ENCODE results near the gene DENND2A.
"Not testable (repeated sequence)": the region's sequence is repeated elsewhere in the genome, so short reads cannot be mapped to it uniquely, and the experiment has no call there.

The DENND2A gene

DNA sequence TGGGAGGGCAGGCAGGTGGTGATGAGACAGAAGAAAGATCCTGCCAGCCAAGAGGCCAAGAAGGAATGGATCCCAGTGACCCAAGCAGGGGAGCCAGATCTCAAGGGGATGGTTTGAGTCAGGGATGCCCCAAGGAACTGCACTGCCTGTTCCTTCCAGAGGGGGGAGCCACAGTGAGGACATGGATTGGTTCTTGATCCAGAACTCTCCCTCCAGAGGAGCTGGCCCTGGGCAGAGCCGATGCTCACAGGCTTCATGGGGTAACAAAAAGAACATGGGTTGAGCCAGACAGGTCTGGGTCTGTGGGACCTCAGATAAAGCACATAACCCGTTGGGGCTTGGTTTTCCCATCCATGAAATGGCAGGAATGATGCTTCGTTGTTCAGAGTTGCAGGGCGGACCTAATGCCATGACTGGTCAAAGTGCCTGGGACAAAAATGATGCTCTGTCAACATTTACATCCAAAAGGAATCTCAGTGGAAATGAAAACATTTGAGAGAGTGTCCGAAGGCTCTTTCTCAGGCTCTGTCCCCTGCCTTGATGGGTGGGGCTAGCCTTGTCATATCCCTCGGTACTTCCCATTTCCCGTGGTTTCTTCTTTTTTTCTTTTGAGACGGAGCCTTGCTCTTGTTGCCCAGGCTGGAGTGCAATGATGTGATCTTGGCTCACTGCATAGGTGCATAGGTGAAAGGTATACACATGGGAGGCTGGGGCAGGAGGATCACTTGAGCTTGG lies 4.7 kb upstream of the DENND2A start:
- H3K36me3 ChIP-seq (ENCODE audit: control insufficient read depth in 2 of 2, insufficient read depth in 2 of 2, low read length in 2 of 2): no peaks in the 10 kb centered on the region
- no peaks in the 10 kb centered on the region for H3K27me3 ChIP-seq (ENCODE audit: control insufficient read depth in 1 of 2, insufficient read depth in 2 of 2, low read length in 2 of 2)
- no peak overlapping the region for H3K9ac ChIP-seq (ENCODE audit: low read length in 2 of 2)
- no peak overlapping the region for H3K27ac ChIP-seq (ENCODE audit: low read length)
- peaks cover 11% of the 10 kb centered on the region for H3K4me1 ChIP-seq (ENCODE audit: control insufficient read depth, insufficient read depth, low read length)
- no peak overlapping the region for H3K4me3 ChIP-seq (ENCODE audit: low read length in 2 of 2)
- no peaks in the 10 kb centered on the region for H3K9me3 ChIP-seq (ENCODE audit: control insufficient read depth in 2 of 2, low read length in 2 of 2)

DNA sequence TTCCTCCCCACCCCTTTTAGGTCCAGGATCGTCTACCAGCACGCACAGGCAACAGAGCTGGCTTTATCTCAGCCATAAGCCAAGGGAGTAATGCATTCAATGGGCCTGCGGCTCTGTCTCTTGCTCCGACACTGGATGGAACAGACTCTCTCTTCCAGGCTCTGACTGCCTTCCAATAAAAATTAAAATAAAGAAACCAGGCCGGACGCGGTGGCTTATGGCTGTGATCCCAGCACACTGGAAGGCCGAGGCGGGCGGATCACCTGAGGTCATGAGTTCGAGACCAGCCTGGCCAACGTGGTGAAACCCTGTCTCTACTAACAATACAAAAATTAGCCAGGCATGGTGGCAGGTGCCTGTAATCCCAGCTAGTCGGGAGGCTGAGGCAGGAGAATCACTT lies 4.1 kb upstream of the DENND2A start:
- not testable (repeated sequence) for H3K27ac ChIP-seq (ENCODE audit: low read length); H3K4me3 ChIP-seq (ENCODE audit: low read length in 2 of 2); H3K36me3 ChIP-seq (ENCODE audit: control insufficient read depth in 2 of 2, insufficient read depth in 2 of 2, low read length in 2 of 2); H3K9ac ChIP-seq (ENCODE audit: low read length in 2 of 2); H3K9me3 ChIP-seq (ENCODE audit: control insufficient read depth in 2 of 2, low read length in 2 of 2); H3K27me3 ChIP-seq (ENCODE audit: control insufficient read depth in 1 of 2, insufficient read depth in 2 of 2, low read length in 2 of 2)
- H3K4me1 ChIP-seq (ENCODE audit: control insufficient read depth, insufficient read depth, low read length): peaks cover 15% of the 10 kb centered on the region

DNA sequence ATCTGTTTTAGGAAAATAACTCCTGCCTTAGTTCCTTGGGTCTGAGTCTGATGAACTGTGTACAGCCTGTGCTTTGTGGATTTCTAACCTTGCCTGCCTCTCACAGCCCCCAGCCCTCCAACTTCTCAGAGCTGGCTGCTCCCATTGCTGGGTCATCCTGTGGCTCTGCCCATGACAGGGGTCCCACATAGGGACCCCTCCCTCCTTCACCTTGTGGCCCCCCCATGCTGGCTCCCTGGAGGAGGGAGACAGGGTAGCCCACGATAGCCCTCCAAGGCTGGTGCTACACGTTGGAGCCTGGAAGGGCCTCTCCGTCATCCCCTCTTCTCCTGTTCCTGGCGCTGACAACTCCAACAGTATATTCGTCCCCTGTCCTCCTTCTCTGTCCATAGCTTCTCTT lies 2.8 kb upstream of the DENND2A start:
- no peaks in the 10 kb centered on the region for H3K36me3 ChIP-seq (ENCODE audit: control insufficient read depth in 2 of 2, insufficient read depth in 2 of 2, low read length in 2 of 2)
- H3K4me1 ChIP-seq (ENCODE audit: control insufficient read depth, insufficient read depth, low read length): peaks cover 27% of the 10 kb centered on the region
- H3K27me3 ChIP-seq (ENCODE audit: control insufficient read depth in 1 of 2, insufficient read depth in 2 of 2, low read length in 2 of 2): no peaks in the 10 kb centered on the region
- no peaks in the 10 kb centered on the region for H3K9me3 ChIP-seq (ENCODE audit: control insufficient read depth in 2 of 2, low read length in 2 of 2)
- H3K27ac ChIP-seq (ENCODE audit: low read length): no peak overlapping the region
- no peak overlapping the region for H3K4me3 ChIP-seq (ENCODE audit: low read length in 2 of 2)
- H3K9ac ChIP-seq (ENCODE audit: low read length in 2 of 2): no peak overlapping the region

- no peaks in the 10 kb centered on the region for H3K27me3 ChIP-seq (ENCODE audit: control insufficient read depth in 1 of 2, insufficient read depth in 2 of 2, low read length in 2 of 2)
- peak overlapping the region; percentile 59 to 81 for H3K4me3 ChIP-seq (ENCODE audit: low read length in 2 of 2)
- H3K9ac ChIP-seq (ENCODE audit: low read length in 2 of 2): peak overlapping the region; percentile 13 to 62
Measured at GRCh38 chr7:140641524-140642195, 1.0 kb upstream of the DENND2A start.

DNA sequence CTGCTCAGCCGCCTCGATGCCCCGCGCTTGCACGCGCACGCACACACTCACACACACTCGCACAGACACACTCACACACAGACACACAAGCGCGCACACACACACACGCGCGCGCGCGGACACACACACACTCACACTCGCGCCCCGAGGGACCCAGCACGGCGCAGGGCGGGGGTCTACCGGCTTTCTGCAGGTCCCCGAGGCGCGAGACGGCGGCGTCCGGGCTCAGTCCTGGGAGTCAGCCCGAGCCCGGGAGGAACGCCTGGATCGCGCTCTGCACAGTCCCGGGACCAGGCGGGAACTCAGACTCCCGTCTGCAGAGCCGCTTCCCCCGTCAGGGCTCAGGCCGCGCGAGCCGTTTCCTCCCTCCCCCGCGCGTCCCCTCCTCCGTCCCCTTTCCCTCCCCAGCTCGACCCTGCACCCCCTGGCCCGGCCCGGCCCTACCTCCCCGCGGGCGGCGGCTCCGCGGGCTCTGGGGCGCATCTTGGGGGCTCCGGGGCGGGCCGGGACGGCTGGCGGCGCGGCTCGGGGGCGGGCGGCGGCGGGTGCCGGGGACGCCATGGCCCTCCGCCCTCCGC lies 464 bp downstream of the DENND2A start:
- H3K27ac ChIP-seq (ENCODE audit: low read length): peak overlapping the region; percentile 58
- H3K4me1 ChIP-seq (ENCODE audit: control insufficient read depth, insufficient read depth, low read length): peaks cover 41% of the 10 kb centered on the region
- peak overlapping the region; percentile 36 to 63 for H3K9ac ChIP-seq (ENCODE audit: low read length in 2 of 2)

More at GRCh38 chr7:140641524-140642195, 1.0 kb upstream of the DENND2A start:
- Histone ChIP-seq H3K4me1 (ENCODE audit: control insufficient read depth, insufficient read depth, low read length) (peaks cover 38% of the 10 kb centered on the region), H3K36me3 (ENCODE audit: control insufficient read depth in 2 of 2, insufficient read depth in 2 of 2, low read length in 2 of 2) (no peaks in the 10 kb centered on the region), H3K9me3 (ENCODE audit: control insufficient read depth in 2 of 2, low read length in 2 of 2) (no peaks in the 10 kb centered on the region), H3K27ac (ENCODE audit: low read length) (peak overlapping the region; percentile 62)

GRCh38 chr7:140639366-140640053 lies 1.1 kb downstream of the DENND2A start:
- Histone ChIP-seq H3K9me3 (ENCODE audit: control insufficient read depth in 2 of 2, low read length in 2 of 2) (no peaks in the 10 kb centered on the region), H3K27ac (ENCODE audit: low read length) (peak overlapping the region; percentile 58), H3K9ac (ENCODE audit: low read length in 2 of 2) (peak overlapping the region; percentile 36 to 63), H3K27me3 (ENCODE audit: control insufficient read depth in 1 of 2, insufficient read depth in 2 of 2, low read length in 2 of 2) (no peaks in the 10 kb centered on the region), H3K36me3 (ENCODE audit: control insufficient read depth in 2 of 2, insufficient read depth in 2 of 2, low read length in 2 of 2) (no peaks in the 10 kb centered on the region), H3K4me3 (ENCODE audit: low read length in 2 of 2) (peak overlapping the region; percentile 79 to 81), H3K4me1 (ENCODE audit: control insufficient read depth, insufficient read depth, low read length) (peaks cover 41% of the 10 kb centered on the region)

More for the DNA sequence above, 464 bp downstream of the DENND2A start:
- Histone ChIP-seq H3K36me3 (ENCODE audit: control insufficient read depth in 2 of 2, insufficient read depth in 2 of 2, low read length in 2 of 2) (no peaks in the 10 kb centered on the region), H3K4me3 (ENCODE audit: low read length in 2 of 2) (peak overlapping the region; percentile 79 to 81), H3K27me3 (ENCODE audit: control insufficient read depth in 1 of 2, insufficient read depth in 2 of 2, low read length in 2 of 2) (no peaks in the 10 kb centered on the region), H3K9me3 (ENCODE audit: control insufficient read depth in 2 of 2, low read length in 2 of 2) (no peaks in the 10 kb centered on the region)

DNA sequence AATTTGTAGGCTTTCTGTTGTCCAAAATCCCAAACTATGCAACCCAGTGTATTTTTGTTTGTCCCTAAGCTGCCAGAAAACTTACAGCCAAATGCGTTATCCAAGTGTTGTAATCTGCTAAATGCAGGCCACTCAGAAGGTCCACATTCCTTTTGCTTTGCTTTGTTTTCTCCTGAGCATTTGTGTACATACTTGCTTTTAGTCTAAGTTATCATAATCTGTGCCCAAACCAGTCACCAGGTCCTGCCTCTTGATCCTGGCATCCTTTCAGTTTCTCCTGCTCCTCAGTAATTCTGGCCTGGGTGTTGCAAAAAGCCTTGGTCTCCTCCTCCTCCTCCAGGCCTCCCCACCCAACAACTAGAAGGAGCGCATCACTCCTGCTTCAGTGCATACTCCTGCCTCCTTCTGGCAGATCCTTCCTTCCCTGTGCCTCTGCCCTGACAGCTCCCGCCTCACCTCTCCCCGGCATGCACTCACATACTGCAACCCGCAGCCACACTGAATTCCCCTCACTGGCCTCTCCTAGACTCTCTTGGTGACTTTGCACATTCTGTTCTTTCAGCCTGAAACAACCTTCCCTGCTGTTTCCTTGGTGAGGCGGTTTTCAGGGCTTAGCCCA lies 2.3 kb downstream of the DENND2A start:
- Histone ChIP-seq H3K9ac (ENCODE audit: low read length in 2 of 2) (no peak overlapping the region), H3K36me3 (ENCODE audit: control insufficient read depth in 2 of 2, insufficient read depth in 2 of 2, low read length in 2 of 2) (no peaks in the 10 kb centered on the region), H3K4me3 (ENCODE audit: low read length in 2 of 2) (peak overlapping the region in 1 of 2 donors; percentile 17), H3K4me1 (ENCODE audit: control insufficient read depth, insufficient read depth, low read length) (peaks cover 41% of the 10 kb centered on the region), H3K9me3 (ENCODE audit: control insufficient read depth in 2 of 2, low read length in 2 of 2) (no peaks in the 10 kb centered on the region), H3K27ac (ENCODE audit: low read length) (peak overlapping the region; percentile 31), H3K27me3 (ENCODE audit: control insufficient read depth in 1 of 2, insufficient read depth in 2 of 2, low read length in 2 of 2) (no peaks in the 10 kb centered on the region)

DNA sequence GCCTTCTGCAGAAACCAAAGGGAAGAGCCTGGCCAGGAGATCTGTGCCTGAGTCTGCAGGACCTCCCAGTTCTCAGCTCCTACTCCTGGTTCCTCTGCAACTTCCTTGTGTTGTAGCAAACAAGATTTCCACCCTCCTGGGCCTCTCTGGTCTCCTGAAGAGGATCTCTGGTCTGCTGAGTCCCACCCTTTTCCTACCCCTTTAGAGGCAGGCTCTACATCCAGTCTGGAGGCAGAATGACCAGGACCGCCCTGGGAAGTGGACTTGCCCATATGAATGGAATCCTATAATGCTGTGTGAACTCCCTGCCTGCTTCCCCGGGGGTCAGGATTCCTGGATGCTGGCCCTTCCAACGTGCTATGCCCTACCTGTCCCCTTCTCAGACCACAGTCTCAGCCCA lies 3.2 kb downstream of the DENND2A start:
- Histone ChIP-seq H3K4me3 (ENCODE audit: low read length in 2 of 2) (peak overlapping the region in 1 of 2 donors; percentile 29), H3K9me3 (ENCODE audit: control insufficient read depth in 2 of 2, low read length in 2 of 2) (no peaks in the 10 kb centered on the region), H3K4me1 (ENCODE audit: control insufficient read depth, insufficient read depth, low read length) (peaks cover 41% of the 10 kb centered on the region), H3K27me3 (ENCODE audit: control insufficient read depth in 1 of 2, insufficient read depth in 2 of 2, low read length in 2 of 2) (no peaks in the 10 kb centered on the region), H3K27ac (ENCODE audit: low read length) (peak overlapping the region; percentile 24), H3K9ac (ENCODE audit: low read length in 2 of 2) (no peak overlapping the region), H3K36me3 (ENCODE audit: control insufficient read depth in 2 of 2, insufficient read depth in 2 of 2, low read length in 2 of 2) (no peaks in the 10 kb centered on the region)

- H3K4me3 ChIP-seq (ENCODE audit: low read length in 2 of 2): no peak overlapping the region
Measured at GRCh38 chr7:140635816-140636215, 4.8 kb downstream of the DENND2A start.

GRCh38 chr7:140635345-140635744 lies 5.3 kb downstream of the DENND2A start:
- Histone ChIP-seq H3K4me1 (ENCODE audit: control insufficient read depth, insufficient read depth, low read length) (peaks cover 40% of the 10 kb centered on the region), H3K27ac (ENCODE audit: low read length) (no peak overlapping the region), H3K9ac (ENCODE audit: low read length in 2 of 2) (no peak overlapping the region)

More at GRCh38 chr7:140635816-140636215, 4.8 kb downstream of the DENND2A start:
- H3K36me3 ChIP-seq (ENCODE audit: control insufficient read depth in 2 of 2, insufficient read depth in 2 of 2, low read length in 2 of 2): no peaks in the 10 kb centered on the region
- H3K9me3 ChIP-seq (ENCODE audit: control insufficient read depth in 2 of 2, low read length in 2 of 2): no peaks in the 10 kb centered on the region
- no peak overlapping the region for H3K9ac ChIP-seq (ENCODE audit: low read length in 2 of 2)
- no peaks in the 10 kb centered on the region for H3K27me3 ChIP-seq (ENCODE audit: control insufficient read depth in 1 of 2, insufficient read depth in 2 of 2, low read length in 2 of 2)
- peaks cover 40% of the 10 kb centered on the region for H3K4me1 ChIP-seq (ENCODE audit: control insufficient read depth, insufficient read depth, low read length)
- H3K27ac ChIP-seq (ENCODE audit: low read length): no peak overlapping the region

More at GRCh38 chr7:140635345-140635744, 5.3 kb downstream of the DENND2A start:
- H3K4me3 ChIP-seq (ENCODE audit: low read length in 2 of 2): no peak overlapping the region
- H3K9me3 ChIP-seq (ENCODE audit: control insufficient read depth in 2 of 2, low read length in 2 of 2): no peaks in the 10 kb centered on the region
- no peaks in the 10 kb centered on the region for H3K27me3 ChIP-seq (ENCODE audit: control insufficient read depth in 1 of 2, insufficient read depth in 2 of 2, low read length in 2 of 2)
- no peaks in the 10 kb centered on the region for H3K36me3 ChIP-seq (ENCODE audit: control insufficient read depth in 2 of 2, insufficient read depth in 2 of 2, low read length in 2 of 2)
